ENCODE measurements around the gene CCDC149.

The CCDC149 gene

GRCh38 chr4:24772061-24772705, 140.7 kb downstream of the CCDC149 start:
- DNase-seq = no peak

- no peak for DNase-seq
Observed at GRCh38 chr4:24771241-24771640, 141.6 kb downstream of the CCDC149 start.

GRCh38 chr4:24770667-24771066, 142.2 kb downstream of the CCDC149 start:
- no peak for DNase-seq

- no peak for DNase-seq
Observed at GRCh38 chr4:24770032-24770584, 142.7 kb downstream of the CCDC149 start.

- no peak for DNase-seq
Observed at GRCh38 chr4:24769571-24769970, 143.3 kb downstream of the CCDC149 start.

GRCh38 chr4:24768604-24769003, 144.2 kb downstream of the CCDC149 start:
- DNase-seq = no peak

- no peak for DNase-seq
Observed at GRCh38 chr4:24768006-24768405, 144.8 kb downstream of the CCDC149 start.

GRCh38 chr4:24765376-24765988, 147.4 kb downstream of the CCDC149 start:
- no peak for DNase-seq

GRCh38 chr4:24764345-24764744, 148.5 kb downstream of the CCDC149 start:
- no peak for DNase-seq

- no peak for DNase-seq
Observed at GRCh38 chr4:24763631-24764297, 149.1 kb downstream of the CCDC149 start.

All from CD4-positive, alpha-beta T cell treated with Interleukin-1 beta for 1 hour (primary cell).